GM18505 (cell line): ENCODE results near the gene RXRB.

Experiments
- ATAC-seq: cut with Tn5 transposase; IDR thresholded peaks from one replicate; pipeline ENCODE4 v1.9.1; 2021; ENCODE audit not compliant: unreplicated experiment
- POLR2A ChIP-seq: IDR thresholded peaks from 4 replicates; pipeline ENCODE4 v1.6.1; 2011; ENCODE audit warnings: borderline replicate concordance; ENCODE audit not compliant: insufficient read depth, insufficient read length; ENCODE audit errors: extremely low read depth

RXRB gene

DNA sequence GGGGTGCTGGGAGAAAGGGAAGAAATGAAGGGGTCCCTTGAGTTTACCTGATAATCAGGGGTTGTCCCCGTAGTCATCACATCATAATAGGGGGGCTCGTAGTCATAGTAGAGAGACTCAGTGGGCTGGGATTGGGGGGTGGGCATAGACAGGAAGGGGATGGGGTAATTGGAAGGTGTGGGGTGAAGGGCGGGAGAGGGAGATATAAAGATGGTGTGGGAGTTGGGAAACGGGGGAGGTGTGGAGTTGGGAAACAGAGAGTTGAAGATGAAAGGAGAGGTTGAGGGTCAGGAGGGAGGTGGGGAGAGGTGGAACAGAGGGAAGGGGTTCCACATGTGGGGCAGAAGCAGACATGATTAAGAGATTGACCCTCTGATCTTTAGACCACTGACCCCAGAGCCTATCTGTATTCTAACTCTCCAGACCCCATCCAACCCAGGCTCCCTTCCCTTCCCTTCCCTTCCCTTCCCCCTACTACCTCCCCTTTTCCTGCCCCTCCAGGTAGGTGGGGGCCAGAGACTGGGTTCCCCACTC lies 14.7 kb downstream of the RXRB start:
- TF ChIP-seq POLR2A, result no peak
- ATAC-seq, result no peak

DNA sequence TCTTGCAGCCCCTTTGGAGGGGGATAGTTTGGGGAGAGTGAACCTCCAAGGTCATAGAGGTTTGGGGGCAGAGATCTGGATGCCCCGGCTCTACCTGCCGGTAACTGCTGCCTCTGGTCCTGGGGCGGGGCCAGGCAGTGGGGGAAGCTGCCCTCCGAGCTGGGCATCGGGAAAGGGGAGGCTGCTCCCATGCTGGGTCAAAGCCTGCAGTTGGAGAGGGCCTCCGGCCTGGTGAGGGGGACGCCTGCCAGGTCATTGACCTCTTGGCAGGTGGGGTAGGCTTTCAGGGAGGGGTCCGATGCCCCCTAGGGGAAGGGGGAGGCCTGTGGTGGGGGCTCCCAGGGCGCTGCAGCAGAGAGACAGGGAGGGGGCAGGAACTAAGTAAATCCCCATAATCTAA lies 15.3 kb downstream of the RXRB start:
- TF ChIP-seq POLR2A, result no peak
- no peak for ATAC-seq

DNA sequence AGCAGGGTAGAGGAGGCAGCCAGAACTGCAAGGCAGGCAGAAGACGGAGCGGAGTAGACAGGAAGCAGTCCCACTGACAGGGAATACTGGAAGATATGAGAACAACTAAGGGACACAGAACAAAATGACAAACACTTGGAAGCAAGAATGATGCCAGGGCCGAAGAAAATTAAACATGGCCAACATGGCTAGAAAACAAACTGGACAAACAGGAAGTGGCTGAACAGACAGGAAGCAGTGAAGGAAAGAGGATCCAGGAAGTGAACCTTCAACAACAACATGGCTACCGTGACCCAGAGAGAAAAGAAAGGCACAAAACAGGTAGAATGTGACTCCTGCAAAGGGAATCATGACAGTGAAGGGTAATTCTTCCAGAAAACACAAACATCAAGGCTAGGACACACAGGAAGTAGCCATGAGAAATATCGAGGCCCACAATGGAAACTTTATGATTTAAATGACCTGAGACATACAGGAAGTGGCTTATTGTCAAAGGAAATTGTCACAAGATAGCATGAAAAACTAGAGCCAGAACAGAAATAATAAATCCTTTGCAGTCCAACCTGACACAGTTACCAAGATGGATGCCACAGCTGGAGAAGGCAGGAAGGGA lies 17.3 kb downstream of the RXRB start:
- no peak for ATAC-seq
- TF ChIP-seq POLR2A, result no peak

DNA sequence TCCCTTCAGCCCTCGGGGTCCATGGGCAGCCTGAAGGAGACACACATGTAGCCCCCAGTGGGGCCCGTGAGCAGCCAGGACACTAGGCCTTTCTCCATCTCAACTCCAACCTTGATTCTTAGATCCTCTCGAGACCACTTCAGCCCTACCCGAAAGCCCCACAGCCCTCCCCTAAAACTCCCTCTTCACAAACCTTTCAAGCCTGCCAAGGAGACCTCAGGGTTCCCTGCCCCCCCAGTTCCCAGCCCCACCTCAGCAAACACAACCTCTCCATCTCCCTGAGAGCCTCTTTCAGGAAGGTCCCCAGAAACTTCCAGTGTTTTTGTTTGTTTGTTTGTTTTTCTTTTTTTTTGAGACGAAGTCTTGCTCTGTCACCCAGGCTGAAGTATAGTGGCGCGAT lies 19.3 kb downstream of the RXRB start:
- TF ChIP-seq POLR2A, result no peak
- no peak for ATAC-seq

DNA sequence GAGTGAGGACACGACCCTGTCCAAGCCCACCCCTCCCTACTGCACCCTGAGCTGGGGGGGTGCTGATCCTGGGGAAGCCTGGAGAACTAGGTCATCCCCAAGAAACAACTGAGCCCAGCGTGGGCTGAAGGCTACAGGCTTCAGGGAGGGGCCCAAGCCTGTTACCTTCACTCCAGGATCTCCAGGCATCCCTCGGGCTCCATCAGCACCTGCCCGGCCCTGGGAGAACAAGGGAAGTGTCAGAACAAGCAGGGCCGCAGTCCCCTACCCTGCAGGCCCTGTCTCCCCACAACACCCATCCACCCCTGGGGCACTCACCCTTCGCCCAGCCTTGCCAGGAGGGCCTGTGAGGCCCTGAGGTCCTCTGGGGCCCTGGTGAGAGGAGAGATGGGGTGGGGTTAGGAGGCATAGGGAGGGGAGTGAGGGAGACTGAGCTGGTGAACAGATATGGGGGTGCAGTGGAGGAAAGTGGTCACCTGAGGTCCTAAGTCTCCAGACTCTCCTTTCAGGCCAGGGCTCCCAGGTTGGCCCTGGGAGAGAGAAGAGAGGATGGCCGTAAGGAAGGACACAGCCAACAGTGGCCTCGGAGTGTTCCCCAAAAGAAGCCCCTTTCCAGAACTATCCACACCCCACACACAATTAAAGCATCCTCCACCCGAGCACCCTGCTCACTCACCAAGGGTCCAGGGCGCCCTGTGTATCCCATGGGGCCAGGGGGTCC lies 21.6 kb downstream of the RXRB start:
- ATAC-seq, result no peak
- TF ChIP-seq POLR2A, result no peak

DNA sequence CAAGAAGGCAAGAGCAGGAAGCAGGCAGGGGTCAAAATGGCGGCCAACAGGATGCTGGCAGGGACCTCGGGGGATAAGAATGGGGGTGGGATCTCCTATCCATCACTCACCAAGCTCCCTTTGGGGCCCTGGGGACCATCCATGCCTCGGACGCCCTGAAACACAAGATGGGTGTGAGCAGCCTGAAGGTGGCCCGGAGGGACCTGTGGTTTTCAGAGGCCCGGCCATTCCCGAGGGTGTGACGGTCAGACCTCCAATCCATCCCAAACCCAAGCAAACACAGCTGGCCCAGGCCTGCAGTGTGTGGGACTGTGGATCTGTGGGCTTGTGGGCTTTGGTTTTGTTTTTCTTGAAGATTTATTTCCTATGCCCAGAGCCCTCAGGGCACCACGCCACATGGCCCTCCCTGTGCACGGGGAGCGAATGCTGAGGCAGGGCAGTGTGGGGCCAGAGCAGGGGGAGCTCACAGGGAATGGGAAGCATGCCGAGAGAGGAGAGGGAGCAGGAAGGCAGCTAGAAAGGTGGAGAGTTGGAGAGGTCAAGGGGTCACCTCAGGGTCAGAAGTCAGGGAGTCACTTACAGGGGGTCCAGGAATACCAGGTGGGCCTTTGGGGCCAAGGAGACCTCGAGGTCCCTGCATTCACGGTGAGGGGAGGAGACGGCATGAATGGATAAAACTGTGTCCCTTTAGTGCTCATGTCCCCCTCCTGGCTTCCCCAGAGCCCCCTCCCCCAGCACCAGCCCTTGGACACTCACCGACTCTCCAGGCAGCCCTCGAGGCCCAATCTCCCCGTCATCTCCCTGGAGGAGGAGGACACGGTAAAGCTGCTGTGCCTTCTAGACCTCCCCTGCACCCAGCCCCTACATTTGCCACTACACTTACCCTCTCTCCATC lies 22.7 kb downstream of the RXRB start:
- no peak for ATAC-seq
- no peak for TF ChIP-seq POLR2A

DNA sequence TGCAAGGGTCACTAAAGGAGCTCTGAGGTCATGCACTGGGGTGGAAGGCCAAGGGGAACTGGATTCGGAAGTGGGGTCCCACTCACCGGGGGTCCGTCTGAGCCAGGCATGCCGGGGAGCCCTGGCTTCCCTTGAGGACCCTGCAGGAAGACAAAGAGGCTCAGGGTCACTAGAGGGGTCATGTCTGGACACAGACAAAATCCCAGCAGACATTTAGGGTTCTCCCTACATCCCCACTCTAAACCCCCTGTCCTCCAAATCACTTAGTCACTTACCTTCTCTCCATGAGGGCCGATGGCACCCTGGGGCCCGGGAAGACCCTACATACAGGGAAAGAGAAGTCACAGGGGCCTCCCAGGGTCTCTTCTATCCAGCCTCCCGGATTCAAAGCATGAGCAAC lies 23.6 kb downstream of the RXRB start:
- TF ChIP-seq POLR2A, result no peak

DNA sequence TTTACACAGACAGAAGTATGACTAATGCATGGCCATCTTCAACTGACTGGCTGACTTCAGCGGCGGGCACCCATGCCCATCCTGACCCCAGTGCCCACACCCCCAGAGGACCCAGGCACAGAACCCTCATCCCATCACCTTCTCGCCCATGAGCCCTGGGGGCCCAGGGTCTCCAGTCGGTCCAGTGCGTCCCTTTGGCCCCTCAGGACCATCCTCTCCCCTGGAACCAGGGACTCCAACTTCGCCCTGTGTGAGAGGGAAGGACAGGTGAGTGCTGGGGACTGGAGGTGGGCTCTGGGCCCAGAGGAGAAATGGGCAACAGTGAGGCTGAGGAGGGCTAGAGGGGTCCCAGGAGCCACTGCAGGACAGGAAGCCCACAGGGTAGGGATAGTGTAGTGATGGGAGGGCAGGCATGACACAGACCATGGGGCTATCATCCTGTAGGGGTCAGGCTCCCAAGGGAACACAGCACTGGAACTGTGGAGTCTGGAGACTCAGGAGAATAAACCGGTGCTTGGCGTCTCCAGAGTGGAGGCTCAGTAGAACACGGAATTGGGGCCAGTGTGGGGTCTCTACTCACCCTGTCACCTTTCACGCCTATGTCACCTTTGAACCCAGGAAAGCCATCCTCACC lies 24.9 kb downstream of the RXRB start:
- TF ChIP-seq POLR2A, result no peak
- ATAC-seq, result no peak

More for the DNA sequence above, 23.6 kb downstream of the RXRB start:
- ATAC-seq, result no peak

DNA sequence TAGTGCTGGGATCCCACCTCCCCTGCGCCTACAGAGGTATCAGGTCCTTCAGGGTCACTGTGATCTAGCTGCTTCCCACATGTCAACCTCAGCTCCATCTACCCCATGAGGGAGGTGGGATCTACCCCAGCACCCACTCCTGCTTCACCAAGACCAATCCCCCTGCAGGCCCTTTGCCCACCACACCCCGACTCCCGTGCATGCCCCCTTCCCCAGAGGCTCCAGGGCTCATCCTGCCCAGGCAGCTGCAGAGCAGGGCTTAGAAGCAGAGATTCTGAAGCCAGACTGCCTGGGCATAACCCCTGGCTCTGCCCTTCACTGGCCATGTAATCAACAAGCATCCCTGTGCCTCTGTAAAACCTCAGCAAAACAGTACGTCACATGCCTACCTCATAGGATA lies 25.7 kb downstream of the RXRB start:
- TF ChIP-seq POLR2A, result no peak
- ATAC-seq, result no peak

DNA sequence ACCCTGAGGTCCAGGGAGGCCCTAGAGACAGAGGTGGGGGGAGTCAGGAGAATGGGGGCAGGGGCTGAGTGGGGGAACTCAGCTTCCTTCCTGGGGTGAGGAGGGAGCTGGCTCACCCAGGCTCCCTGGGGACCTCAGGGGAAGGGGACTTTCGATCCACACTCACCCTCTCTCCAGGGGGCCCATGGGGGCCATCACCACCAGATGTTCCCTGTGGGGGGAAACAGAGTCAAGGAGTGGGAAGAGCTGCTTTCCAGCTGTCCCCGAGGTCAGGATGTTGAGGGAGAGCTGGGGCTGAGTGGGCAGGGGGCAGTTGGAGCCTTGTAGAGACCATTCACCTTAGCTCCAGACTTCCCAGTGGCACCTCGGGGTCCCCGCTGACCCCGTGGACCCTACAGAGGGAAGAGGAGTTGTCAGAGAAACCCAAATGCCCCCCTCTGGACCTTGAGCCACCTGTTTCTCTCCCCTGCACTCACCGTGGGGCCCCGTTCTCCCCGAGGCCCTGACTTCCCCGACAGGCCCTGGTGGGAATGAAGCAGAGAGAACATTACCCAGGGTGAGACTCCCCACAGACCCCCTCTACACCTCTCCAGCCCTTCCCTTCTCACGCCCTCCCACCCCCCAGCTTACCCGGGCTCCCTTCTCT lies 26.8 kb downstream of the RXRB start:
- no peak for TF ChIP-seq POLR2A
- ATAC-seq, result no peak

DNA sequence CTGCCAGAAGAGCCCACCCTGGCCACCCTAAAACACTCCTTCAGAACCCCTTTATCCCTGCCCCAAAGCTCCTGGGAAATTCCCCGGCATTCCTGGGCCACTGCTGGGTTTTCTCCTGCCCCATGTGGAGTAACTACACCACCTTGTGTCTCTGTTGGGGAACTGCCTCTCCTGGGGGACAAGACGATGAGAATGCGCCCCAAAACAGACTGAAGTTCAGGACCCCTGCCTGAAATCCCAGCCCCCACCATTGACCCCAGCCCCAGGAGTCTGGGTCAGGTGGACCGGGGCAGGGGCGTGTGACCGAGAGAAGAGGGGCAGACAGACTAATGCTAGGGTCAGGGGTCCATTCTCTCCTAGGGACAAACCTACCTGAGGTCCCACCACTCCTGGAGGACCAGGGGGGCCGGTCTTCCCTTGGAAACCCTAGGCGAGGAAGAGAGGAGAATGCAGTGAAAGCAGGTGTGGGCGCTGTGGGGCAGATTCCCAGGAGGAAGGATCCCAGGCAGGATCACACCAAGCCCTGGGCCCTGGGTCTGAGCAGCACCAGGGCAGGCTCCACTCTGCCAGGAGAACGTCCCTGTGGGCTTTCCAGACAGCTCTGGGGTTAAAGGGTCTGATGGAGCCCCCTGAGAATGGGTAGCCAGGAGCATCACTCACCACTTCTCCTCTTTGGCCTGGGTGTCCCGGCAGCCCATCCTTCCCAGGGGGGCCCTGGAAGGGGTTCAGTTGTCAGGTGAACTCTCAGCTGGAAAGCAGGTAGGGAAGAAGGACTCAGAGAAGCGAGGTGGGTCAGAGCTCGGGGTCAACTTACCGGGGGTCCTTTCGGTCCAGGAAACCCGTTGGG lies 27.6 kb downstream of the RXRB start:
- no peak for ATAC-seq
- no peak for TF ChIP-seq POLR2A

DNA sequence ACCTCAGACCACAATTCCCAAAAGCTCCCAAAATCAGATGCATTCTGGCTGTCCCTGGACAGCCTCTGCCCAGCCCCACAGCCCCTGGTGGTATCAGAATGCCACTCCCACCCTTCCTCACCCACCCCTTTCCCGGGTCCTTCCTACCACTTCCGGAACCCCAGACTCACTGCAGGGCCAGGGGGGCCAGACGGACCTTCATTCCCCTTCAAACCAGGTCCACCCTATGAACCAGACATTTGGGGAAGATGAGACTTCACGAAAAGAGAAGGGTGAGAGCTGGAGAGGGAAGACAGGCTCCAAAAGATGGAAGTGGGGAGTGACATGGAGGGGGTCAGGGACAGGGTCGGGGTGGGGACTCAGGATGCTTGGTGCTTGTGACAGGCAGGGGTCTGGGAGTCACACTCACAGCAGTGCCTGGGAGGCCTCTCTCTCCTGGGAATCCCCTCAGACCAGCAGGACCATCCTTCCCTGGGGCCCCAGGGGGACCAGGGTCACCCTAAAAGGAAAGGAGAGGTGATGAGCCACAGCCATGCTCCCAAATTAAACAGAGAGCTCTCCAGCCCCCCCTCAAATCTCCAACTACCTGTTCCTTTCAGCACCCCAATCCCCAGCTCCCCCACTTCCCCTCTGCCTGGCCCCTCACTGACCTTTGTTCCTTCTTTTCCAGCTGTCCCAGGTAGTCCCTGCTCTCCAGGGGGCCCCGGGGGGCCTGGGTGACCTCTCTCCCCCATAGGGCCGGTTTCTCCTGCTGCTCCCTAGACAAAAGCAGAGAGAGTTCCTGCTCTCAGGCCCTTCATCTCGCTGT lies 28.4 kb downstream of the RXRB start:
- no peak for ATAC-seq
- no peak for TF ChIP-seq POLR2A
